Middle frontal gyrus (tissue), 1 donor: ENCODE data around the gene RTN4RL2.

Experiments used
- DNase-seq: peaks from one replicate; pipeline ENCODE4 v3.0.0-alpha.2; 2015; ENCODE audit warnings: low spot score; ENCODE audit errors: extremely low spot score

RTN4RL2 gene

DNA sequence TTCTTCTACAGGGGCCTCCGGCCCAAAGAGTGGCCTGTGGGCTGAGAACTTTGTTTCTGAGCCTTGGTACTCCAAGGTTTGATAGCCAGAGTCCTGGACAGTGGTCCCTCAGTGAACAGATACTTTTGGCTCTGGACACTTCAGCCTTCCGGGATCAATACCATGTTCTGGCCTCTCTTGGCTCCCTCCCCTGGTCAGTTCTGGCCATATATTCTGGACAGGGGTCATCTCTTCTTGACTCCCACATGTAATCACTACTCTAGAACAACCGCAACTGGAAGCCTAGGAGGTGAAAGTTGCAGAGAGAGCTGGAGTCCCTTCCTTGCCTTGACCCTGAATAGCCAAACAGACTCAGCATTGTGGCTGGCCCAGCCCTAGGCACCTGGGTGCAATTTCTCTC is 2.3 kb downstream of the RTN4RL2 start:
- no peak for DNase-seq

DNA sequence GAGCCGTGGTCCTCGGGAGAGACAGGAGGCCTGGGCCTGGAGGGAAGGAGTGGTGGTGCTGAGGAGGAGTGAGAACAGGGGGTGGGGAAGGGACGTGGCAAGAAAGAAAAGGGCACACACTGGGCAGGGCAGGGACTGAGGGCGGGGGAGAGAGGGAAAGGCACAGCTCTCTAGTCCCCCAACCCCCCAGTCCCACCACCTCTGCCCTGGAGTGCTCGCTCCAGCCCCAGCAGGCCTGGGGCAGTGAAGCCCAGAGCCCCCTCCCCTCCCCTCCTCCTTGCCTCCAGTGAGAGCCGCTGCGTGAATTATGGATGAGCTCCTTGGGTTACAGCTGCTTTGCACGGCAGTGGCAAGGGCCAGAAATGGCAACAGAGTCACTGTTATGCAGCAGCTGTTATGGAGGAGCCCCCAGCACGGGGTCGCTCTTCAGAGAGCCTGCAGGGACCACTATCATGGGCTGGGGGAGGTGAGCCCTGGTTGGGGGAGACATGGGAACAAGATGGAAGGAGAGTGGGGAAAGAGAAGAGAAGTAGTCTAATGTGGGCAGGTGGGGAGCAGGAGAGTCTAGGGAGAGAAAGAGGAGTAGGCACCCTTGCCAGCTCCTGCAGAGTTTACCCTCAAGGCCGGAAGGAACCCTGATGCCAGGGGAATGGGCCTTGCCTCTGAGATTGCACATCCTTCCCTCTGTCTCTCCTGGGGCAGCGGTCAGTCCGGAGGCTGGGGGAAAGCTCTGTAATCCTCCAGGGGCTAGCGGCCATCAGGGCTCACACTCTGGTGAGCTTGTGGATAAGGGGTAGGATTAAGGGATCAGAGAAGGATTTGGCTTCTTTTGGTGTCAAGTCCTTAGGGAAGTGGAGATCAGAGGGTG is 3.6 kb downstream of the RTN4RL2 start:
- DNase-seq: no peak

DNA sequence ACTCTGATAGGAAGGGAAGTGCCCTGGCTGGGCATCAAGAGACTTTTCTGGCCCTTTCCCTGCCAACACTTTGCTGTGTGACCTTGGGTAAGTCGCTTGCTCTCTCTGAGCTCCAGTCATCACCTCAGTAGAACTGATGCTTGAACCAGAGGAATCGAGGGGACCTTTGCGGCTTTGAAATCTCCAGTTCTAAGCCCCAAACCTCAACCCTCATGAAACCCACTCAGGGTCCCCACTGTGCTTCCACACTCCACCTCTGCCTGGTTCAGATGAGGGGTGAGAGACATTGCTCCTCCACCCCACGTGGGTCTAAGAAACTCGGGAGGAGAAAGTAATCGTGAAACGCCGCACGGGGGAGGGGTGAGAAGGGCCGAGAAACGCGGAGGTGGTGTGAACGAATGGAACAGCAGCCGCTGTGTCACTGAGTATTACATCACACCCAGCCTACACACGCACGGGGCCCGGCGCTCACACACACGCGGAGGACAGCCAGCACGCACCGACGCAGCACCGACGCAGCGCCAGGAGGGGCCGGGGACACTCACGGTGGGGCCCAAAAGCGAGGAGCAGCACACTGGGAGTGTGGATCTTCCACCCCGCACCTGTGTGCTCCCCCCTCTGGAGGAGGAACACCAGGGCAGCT is 4.3 kb downstream of the RTN4RL2 start:
- DNase-seq: no peak

DNA sequence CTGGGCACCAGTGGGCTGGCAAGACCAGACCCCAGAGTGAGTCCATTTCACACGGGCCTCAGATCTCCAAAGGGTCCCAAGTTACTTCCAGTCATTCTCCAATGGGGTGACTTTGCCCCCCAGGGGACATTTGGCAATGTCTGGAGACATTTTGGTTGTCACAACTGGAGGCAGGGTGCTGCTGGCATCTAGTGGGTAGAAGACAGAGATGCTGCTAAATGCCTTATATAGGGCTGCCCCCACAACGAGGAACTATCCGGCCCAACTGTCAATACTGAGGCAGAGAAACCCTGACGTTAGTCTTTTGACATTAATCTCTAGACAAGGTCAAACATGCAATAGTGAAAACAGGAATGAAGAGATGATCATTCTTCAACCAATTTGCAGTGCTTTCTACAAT is 6.4 kb downstream of the RTN4RL2 start:
- DNase-seq: no peak

DNA sequence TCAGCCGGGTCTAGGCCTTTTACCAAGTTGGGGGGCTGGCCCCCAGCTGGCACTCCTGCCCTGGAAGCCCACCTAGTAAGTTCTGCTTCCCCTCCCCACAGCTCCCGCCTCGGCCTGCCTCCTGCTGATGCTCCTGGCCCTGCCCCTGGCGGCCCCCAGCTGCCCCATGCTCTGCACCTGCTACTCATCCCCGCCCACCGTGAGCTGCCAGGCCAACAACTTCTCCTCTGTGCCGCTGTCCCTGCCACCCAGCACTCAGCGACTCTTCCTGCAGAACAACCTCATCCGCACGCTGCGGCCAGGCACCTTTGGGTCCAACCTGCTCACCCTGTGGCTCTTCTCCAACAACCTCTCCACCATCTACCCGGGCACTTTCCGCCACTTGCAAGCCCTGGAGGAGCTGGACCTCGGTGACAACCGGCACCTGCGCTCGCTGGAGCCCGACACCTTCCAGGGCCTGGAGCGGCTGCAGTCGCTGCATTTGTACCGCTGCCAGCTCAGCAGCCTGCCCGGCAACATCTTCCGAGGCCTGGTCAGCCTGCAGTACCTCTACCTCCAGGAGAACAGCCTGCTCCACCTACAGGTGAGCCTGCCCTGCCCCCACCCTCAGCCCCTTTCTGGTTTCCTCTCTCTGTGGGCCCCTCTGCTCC is 7.3 kb downstream of the RTN4RL2 start:
- DNase-seq: no peak

DNA sequence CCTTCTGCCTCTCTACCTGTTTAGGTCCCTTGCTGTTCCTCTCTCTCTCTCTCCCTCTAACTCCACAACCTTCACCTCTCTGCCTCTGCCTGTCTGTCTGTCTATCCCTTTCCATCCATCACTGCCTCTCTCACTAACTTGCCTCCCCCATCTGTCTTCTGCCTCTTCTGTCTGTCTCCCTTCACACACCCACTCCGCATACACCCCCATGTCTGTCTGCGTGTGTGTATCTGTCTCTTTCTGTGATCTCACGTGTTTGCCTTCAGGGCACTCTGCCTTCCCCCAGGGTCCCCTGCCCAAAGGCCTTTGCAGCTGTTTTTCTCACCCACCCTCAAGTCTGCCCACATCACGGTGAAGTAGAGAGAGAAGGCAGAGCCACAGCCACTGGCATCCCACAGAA is 7.9 kb downstream of the RTN4RL2 start:
- DNase-seq: no peak

DNA sequence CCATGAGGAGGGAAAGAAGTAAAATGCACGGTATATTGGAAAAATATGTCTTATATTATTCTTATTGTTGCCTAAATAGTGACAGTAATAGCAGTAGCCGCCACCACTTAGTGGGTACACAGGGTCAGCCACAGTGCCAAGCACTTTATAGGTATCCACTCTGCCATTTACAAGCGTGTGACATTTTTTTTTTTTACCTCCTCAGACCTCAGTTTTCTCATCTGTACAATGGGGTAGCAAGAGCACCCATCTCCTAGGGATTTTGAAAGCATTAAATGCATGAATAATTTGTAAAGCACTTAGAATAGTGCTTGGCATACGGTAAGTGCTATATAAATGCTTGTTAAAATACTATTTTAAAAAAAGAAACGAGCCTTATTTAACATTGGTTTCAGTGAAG is 8.9 kb downstream of the RTN4RL2 start:
- DNase-seq: no peak

DNA sequence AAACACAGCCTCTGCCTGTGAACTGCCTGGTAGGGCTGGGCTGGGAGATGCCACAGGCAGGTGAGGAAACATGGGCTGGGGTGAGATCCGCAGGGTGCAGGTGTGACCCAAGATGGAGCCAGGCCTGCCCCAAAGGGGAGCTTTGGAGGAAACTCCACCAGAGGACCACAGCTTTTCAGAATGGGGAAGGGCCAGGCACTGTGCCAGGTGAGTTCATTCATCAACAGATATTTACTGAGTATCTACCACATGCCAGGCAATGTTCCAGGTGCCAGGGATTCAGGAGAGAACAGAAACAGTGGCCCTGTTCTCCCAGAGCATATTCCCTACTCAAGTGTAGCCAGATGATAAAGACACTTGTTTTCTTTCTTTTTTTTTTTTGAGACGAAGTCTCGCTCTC is 11.2 kb downstream of the RTN4RL2 start:
- no peak for DNase-seq

DNA sequence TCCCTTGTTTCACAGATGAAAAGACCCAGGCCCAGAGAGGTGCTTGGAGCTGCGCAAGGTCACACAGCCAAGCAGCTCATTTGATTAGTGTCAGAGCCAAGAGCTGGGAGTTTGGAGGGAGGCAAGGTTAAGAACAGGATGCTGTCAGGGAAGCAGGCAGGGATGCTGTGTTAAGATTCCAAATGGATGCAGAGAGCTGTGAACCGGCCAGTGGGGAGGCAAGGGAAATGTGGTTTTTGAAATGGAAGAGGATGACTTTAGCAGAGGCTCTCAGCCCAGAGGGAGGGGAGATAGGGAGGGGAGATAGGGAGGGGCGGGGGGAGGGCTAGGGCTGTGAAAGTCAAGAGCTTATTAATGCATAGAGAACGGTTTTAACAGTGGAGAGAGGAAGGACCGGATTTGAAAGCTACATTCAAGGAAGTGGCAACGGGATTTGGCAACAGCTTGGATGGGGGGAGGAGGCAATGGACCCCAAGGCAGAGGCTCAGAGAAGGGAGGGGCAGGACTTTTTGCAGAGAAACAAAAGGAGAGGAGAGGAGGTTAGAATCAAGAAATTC is 13.0 kb downstream of the RTN4RL2 start:
- no peak for DNase-seq

DNA sequence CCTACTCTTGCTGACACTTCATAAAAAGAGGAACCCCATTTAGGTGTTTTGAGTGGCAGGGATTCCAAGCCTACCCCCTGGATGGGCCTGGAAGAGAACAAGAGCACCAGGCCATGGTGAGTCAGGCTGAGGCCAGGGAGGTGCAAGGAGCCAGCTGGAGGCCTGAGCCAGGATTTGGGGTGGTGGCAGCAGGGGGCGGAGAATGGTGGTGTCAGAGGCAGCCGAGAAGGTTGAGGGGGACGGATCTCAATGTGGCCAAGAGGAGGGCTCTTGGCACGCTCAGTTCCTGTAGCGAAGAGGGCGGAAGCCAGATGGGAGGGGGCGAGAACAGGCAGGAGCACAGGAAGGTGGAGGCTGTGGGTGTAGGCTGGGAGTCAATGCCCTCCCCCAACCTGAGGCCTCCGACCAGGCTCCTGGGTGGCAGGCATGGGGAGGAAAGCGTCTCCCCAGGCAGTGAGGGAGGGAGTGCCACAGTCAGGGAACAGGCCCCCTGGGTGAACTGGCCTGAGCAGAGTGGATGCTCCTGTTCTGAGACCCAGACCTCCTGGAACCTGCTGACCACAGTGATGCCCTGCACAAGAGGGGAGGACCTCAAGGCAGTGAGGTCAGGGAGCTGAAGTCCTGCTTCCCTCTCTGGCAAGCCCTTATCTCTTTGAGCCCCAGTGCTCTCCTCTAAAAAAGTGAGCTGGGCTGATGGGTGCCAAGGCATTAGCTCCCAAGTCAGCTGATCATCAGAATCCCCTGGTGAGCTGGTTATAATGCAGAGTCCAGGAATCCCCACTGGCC is 13.9 kb downstream of the RTN4RL2 start:
- DNase-seq: no peak

DNA sequence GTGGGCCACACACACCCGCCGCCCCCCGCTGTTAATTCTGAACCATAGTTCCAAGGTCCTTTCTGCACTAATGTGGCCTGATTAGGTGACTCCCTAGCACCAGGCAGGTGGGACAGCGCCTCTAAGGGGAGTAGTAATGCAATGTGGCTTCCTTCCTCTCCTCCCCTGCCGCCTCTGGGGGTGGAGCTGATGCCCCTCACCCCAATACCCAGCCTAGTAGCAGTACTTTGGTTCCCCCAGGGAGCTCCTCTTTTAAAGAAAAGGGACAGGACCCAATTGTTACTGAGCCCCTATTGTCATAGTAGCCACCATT is 14.4 kb downstream of the RTN4RL2 start:
- DNase-seq: no peak

DNA sequence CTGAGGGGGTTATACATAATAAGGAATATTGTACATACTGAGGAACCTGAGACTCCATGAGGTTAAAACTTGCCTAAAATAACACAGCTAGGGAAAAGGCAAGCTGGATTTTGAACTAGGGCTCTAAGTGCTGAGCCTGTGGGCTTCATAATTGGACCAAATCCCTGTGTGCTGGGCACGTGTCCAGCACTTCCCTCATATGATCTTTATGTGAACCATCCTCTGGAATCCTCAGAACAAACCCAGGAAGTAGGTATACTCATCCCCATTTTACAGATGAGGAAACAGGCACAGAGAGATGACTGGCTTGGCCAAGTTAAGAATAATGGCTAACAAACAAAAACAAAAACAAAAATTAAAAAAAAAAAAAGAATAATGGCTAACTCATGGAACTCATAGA is 14.9 kb downstream of the RTN4RL2 start:
- DNase-seq: no peak

DNA sequence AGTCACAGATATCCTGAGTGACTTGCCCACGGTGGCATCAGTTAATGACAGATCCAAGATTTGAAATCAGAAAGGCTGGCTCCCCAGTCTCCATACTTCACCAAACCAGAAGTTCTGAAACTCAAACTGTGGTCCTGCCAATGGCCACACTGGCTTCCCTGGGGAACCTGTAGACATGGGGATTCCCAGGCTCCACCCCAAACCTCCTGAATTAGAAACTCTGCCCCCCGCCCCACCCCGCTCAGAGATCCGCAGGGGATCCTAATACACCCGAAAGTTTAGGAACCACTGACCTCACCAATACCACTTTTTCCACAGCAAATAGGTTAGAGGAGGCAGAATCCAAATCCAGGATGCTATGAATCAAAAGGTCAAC is 15.3 kb downstream of the RTN4RL2 start:
- no peak for DNase-seq

DNA sequence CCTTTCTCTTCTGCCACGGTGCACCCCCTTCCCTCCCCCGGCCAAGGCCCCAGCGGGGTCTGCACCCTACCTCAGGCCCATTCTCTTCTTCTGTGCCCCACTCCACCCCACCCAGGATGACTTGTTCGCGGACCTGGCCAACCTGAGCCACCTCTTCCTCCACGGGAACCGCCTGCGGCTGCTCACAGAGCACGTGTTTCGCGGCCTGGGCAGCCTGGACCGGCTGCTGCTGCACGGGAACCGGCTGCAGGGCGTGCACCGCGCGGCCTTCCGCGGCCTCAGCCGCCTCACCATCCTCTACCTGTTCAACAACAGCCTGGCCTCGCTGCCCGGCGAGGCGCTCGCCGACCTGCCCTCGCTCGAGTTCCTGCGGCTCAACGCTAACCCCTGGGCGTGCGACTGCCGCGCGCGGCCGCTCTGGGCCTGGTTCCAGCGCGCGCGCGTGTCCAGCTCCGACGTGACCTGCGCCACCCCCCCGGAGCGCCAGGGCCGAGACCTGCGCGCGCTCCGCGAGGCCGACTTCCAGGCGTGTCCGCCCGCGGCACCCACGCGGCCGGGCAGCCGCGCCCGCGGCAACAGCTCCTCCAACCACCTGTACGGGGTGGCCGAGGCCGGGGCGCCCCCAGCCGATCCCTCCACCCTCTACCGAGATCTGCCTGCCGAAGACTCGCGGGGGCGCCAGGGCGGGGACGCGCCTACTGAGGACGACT is 15.9 kb downstream of the RTN4RL2 start:
- DNase-seq: no peak

DNA sequence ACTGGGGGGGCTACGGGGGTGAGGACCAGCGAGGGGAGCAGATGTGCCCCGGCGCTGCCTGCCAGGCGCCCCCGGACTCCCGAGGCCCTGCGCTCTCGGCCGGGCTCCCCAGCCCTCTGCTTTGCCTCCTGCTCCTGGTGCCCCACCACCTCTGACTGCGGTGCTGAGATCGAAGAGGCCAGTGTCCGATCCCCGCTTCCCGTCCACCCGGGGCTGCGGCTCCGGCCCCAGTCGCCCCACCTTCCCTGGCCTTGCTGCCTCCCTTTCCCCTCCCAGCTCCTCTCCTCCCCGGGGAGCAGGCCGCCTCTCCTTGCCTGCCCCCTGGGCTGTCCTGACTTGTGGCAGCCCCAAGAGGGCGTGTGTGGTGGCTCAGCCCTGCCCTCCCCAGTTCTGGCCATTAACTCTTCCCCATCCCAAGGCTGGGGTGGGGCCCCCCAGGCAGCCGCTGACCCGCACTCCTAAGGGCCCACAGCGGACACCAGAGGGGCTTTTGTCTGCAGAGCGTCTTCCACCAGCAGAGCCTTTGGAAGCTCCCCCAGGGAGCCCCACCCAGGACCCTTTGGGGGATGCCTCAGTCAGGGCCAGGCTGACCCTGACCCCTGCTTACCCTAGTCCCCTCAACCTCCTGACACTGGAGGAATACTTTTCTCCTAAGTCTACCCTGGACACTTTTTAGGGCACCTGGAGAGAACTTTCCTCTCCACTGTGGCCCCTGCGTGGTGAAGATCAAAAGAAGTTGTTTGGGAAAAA is 16.6 kb downstream of the RTN4RL2 start:
- no peak for DNase-seq

DNA sequence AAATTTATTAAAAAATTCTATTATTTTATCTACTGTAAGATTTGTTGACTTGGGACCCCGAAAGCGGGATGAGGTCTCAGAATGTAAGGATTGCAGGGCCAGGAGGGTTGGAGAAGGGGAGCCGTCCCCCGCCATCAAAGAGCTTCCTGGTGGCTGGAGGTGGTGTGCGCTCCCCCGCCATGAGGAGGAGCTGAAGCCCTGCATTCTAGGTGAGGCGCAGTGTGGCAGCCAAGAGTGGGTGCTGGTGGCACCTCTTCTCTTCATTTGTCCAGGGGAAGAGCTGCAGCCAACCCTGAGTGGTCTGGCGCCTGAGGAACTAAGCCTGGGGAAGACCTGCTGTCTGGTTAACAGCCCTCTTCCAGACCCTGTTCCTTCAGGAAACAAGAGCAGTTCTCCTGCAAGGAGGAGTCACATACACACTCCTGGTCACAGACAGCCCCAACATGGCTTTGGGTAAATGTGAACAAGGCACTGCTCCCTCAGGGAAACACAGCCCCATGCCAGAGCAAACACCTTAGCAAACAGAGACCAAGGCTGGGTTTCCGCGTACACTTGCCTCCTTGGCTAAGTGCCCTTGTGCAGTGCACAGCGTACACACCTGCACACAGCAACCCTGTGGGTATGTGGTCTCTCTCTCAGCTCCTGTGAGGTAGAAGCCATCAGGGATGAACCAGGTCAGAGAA is 17.3 kb downstream of the RTN4RL2 start:
- DNase-seq: no peak

DNA sequence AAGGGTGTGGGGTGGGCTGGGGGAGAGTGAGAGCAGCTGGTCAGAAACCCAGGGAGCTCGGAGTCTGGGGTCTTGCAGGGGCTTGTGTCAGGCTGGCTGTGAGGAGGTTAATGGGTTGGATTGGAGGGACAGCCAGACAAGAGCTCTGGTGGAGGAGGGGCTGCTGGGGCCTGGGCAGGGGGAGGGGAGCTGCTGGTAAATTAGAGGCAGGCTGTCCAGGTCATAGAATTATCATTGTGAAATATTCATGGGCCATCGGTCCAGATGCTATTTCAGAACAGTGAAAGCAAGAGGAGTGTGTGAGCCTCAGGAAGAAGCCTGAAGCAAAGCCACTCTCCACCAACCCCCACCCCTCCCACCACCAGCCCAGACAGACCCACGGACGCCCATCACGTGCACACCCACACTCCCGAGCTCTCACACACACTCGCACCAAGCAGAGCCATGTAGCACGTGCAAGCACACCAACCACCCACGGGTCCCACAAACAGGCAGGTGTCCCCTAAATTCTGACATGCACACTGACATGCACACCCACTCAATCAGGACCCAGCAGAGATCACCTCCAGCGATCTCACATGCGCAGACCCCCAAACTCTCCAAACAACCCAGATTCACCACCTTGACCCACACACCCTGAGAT is 18.8 kb downstream of the RTN4RL2 start:
- no peak for DNase-seq

DNA sequence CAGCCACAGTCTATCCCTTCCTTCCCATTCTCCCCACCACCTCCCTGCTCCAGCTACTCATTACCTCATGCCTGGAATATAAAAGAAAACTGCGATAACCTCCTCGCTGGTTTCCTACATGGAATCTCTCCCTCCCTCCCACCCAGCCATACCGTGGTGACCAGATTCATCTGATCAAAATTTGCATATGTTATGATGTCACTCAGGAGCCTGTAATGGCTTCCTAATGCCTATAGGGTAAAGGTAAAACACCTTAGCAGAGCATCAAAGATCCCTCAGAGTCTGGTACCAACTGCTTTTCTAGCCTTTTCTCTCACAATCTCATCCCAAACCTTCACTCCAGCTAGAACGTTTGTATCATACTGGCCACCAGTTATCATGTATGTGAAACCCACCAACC is 19.6 kb downstream of the RTN4RL2 start:
- no peak for DNase-seq
